Lower leg skin (tissue), 3 donors: Measurements from ENCODE around the gene RNF19B.

Source experiments
- CTCF ChIP-seq, 3 donors: fragments of 450-650 bp; IDR thresholded peaks; one replicate each; pipeline ENCODE4 v1.5.1; 2016; ENCODE audit warnings: antibody characterized with exemption in 3 of 3, mild to moderate bottlenecking in 3 of 3, moderate library complexity in 2 of 3
- POLR2A ChIP-seq, 2 donors: fragments of 450-650 bp; IDR thresholded peaks; one replicate each; pipeline ENCODE4 v1.6.1; 2016 to 2017; ENCODE audit warnings: antibody characterized with exemption in 2 of 2, mild to moderate bottlenecking in 1 of 2, moderate library complexity in 1 of 2

DNA sequence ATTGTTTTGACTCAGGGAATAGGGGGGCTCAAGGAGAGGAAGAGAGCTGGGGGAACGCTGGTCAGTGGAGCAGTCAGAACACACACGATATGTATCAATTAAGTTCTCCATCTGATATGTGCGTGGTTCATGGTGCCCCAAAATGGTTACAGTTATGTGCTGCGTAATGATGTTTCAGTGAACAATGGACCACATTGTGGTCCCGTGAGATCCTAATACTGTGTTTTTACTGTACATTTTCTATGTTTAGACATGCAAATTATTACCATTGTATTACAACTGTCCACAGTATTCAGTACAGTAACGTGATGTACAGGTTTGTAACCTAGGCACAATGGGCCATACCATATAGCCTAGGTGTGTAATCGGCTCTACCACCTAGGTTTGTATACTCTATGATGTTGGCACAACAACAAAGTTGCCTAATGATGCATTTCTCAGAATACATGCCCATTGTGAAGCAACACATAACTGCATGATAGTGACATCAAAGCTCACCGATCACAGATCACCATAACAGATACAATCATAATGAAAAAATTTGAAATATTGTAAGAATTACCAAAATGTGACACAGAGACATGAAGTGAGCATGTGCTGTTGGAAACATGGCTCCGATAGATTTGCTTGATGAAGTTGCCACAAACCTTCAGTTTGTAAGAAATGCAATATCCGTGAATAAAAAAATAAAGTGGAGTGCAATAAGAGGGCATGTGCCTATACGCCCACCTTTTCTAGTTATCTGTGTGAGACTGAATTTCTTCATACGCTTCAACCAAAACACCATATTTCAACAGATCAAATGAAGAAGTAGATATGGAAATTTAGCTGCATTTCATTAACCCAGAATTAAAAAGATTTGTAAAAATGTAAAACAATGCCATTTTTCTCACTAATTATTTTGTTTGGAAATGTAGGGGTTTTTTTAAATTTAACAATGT is 48.6 kb downstream of the RNF19B start:
- no peak for TF ChIP-seq POLR2A (IDR thresholded peaks at IDR 0.05)
- no peak for TF ChIP-seq CTCF (IDR thresholded peaks at IDR 0.05)
